IMR-90 (cell line): Measurements from ENCODE around the gene NDUFV3. TPM values are rescaled to one million over a fixed set of nuclear protein-coding genes. Genes with fewer than 3 reads are reported as not detected.

Source experiments
- ATAC-seq: fragments of 200-7000 bp; cut with Tn5 transposase; 2 replicates; pipeline ENCODE4 v1.9.1; 2020; ENCODE audit warnings: low read depth, mild to moderate bottlenecking, moderate library complexity
- BruUV-seq: library from RNA; stranded (reverse); fragments of 400-500 nt; replicated peaks from 2 replicates; lab custom pipeline; 2021; lab: Mats Ljungman, UMichigan
- CTCF ChIA-PET: fragments of 300-600 bp; formaldehyde crosslinking; extraction: SDS; loops from one replicate; lab custom pipeline; 2021; ENCODE audit warnings: antibody characterized with exemption; lab: Yijun Ruan, JAX
- POLR2A ChIA-PET: fragments of 300-600 bp; sonication (Branson Sonifier 250); formaldehyde crosslinking; loops from one replicate; lab custom pipeline; 2022; ENCODE audit warnings: antibody characterized with exemption; ENCODE audit not compliant: unreplicated experiment; lab: Charles Lee
- DNase-seq: peaks from one replicate; pipeline ENCODE4 v3.0.0; 2013
- H2AFZ ChIP-seq: replicated peaks from 2 replicates; pipeline ENCODE3; 2013; ENCODE audit warnings: low read length, mild to moderate bottlenecking; ENCODE audit not compliant: poor library complexity
- H2AK5ac ChIP-seq: 2 replicates; pipeline ENCODE4 v1.6.1; 2013; ENCODE audit warnings: low read depth, low read length, inconsistent platforms
- H2AK9ac ChIP-seq: replicated peaks from 2 replicates; pipeline ENCODE3; 2013; ENCODE audit warnings: mild to moderate bottlenecking, low read depth, low read length, moderate library complexity; ENCODE audit not compliant: poor library complexity
- H2BK120ac ChIP-seq: 2 replicates; pipeline ENCODE4 v1.6.1; 2013; ENCODE audit warnings: low read depth, low read length, inconsistent platforms
- H2BK15ac ChIP-seq: 3 replicates; pipeline ENCODE4 v1.6.1; 2013; ENCODE audit warnings: low read depth, low read length, inconsistent platforms
- H2BK20ac ChIP-seq: 2 replicates; pipeline ENCODE4 v1.6.1; 2013; ENCODE audit warnings: low read depth, mild to moderate bottlenecking, inconsistent platforms, low read length, moderate library complexity
- H2BK5ac ChIP-seq: 2 replicates; pipeline ENCODE4 v1.6.1; 2013; ENCODE audit warnings: mild to moderate bottlenecking, low read depth, low read length, inconsistent platforms; ENCODE audit not compliant: poor library complexity, severe bottlenecking
- H3K14ac ChIP-seq: replicated peaks from 2 replicates; pipeline ENCODE4 v1.6.1; 2013; ENCODE audit warnings: low read depth, low read length, inconsistent platforms
- H3K18ac ChIP-seq: 2 replicates; pipeline ENCODE4 v1.6.1; 2013; ENCODE audit warnings: low read depth, low read length, control low read depth
- H3K23ac ChIP-seq: 2 replicates; pipeline ENCODE4 v1.6.1; 2013; ENCODE audit warnings: low read depth, low read length, inconsistent platforms
- H3K27ac ChIP-seq: 2 replicates; pipeline ENCODE4 v1.5.1; 2013; ENCODE audit warnings: mild to moderate bottlenecking, control low read depth, low read length; ENCODE audit not compliant: insufficient read depth
- H3K27me3 ChIP-seq: 2 replicates; pipeline ENCODE4 v1.6.1; 2013; ENCODE audit warnings: low read length; ENCODE audit not compliant: control insufficient read depth, insufficient read depth
- H3K36me3 ChIP-seq: 2 replicates; pipeline ENCODE4 v1.6.1; 2013; ENCODE audit warnings: low read length, mixed read lengths; ENCODE audit not compliant: control insufficient read depth, insufficient read depth
- H3K4ac ChIP-seq: 2 replicates; pipeline ENCODE4 v1.6.1; 2013; ENCODE audit warnings: low read depth, low read length, inconsistent platforms
- H3K4me1 ChIP-seq: 2 replicates; pipeline ENCODE4 v1.6.1; 2013; ENCODE audit warnings: low read length, mixed read lengths; ENCODE audit not compliant: control insufficient read depth, insufficient read depth
- H3K4me2 ChIP-seq: 2 replicates; pipeline ENCODE4 v1.6.1; 2013; ENCODE audit warnings: low read depth, mild to moderate bottlenecking, control low read depth, low read length, moderate library complexity
- H3K4me3 ChIP-seq: 2 replicates; pipeline ENCODE4 v1.5.1; 2013; ENCODE audit warnings: low read depth, mild to moderate bottlenecking, control low read depth, low read length, moderate library complexity; ENCODE audit not compliant: insufficient read depth
- H3K56ac ChIP-seq: 2 replicates; pipeline ENCODE4 v1.6.1; 2013; ENCODE audit warnings: low read length, inconsistent platforms; ENCODE audit not compliant: insufficient read depth; ENCODE audit errors: extremely low read depth
- H3K79me1 ChIP-seq, 2 experiments: 2 replicates each; pipeline ENCODE4 v1.6.1; 2013; ENCODE audit warnings: low read length in 2 of 2, inconsistent platforms in 1 of 2, low read depth in 1 of 2
- H3K9ac ChIP-seq: 2 replicates; pipeline ENCODE4 v1.6.1; 2013; ENCODE audit warnings: low read depth, low read length, control low read depth
- H3K9me1 ChIP-seq: 2 replicates; pipeline ENCODE4 v1.6.1; 2013; ENCODE audit warnings: low read length, inconsistent platforms; ENCODE audit not compliant: insufficient read depth
- H3K9me3 ChIP-seq: 2 replicates; pipeline ENCODE4 v1.6.1; 2013; ENCODE audit warnings: low read length; ENCODE audit not compliant: control insufficient read depth, insufficient read depth
- H4K20me1 ChIP-seq: 2 replicates; pipeline ENCODE4 v1.6.1; 2013; ENCODE audit warnings: low read length, inconsistent platforms; ENCODE audit not compliant: insufficient read depth
- H4K5ac ChIP-seq: 2 replicates; pipeline ENCODE4 v1.6.1; 2013; ENCODE audit warnings: mild to moderate bottlenecking, low read depth, low read length, control low read depth
- H4K8ac ChIP-seq, 2 experiments: 2 replicates each; pipeline ENCODE4 v1.6.1; 2013; ENCODE audit warnings: low read depth in 2 of 2, low read length in 2 of 2, control low read depth in 1 of 2, inconsistent platforms in 1 of 2
- H4K91ac ChIP-seq: 2 replicates; pipeline ENCODE4 v1.6.1; 2013; ENCODE audit warnings: low read depth, low read length, inconsistent platforms; ENCODE audit not compliant: insufficient read depth
- BHLHE40 ChIP-seq: fragments of 150-350 bp; IDR thresholded peaks from 2 replicates; pipeline ENCODE4 v1.6.1; 2016; ENCODE audit warnings: mild to moderate bottlenecking, low read depth, low read length
- CEBPB ChIP-seq: IDR thresholded peaks from 2 replicates; pipeline ENCODE4 v1.6.1; 2012; ENCODE audit warnings: low read depth, low read length, improper control_type of control experiment
- CHD1 ChIP-seq: IDR thresholded peaks from 2 replicates; pipeline ENCODE4 v1.6.1; 2012; ENCODE audit warnings: low read depth, low read length, improper control_type of control experiment
- FOS ChIP-seq: fragments of 150-350 bp; IDR thresholded peaks from 2 replicates; pipeline ENCODE4 v1.6.1; 2016; ENCODE audit warnings: low read depth, low read length
- MAFK ChIP-seq: IDR thresholded peaks from 2 replicates; pipeline ENCODE4 v1.6.1; 2012; ENCODE audit warnings: low read depth, low read length, improper control_type of control experiment
- MAZ ChIP-seq: IDR thresholded peaks from 2 replicates; pipeline ENCODE4 v1.6.1; 2012; ENCODE audit warnings: low read depth, mild to moderate bottlenecking, low read length, improper control_type of control experiment, moderate library complexity, borderline replicate concordance
- MXI1 ChIP-seq: IDR thresholded peaks from 2 replicates; pipeline ENCODE4 v1.6.1; 2012; ENCODE audit warnings: low read depth, mild to moderate bottlenecking, low read length, moderate library complexity, borderline replicate concordance
- NFE2L2 ChIP-seq: fragments of 150-350 bp; IDR thresholded peaks from 2 replicates; pipeline ENCODE4 v1.6.1; 2016; ENCODE audit warnings: low read depth, mild to moderate bottlenecking, low read length
- POLR2A ChIP-seq: IDR thresholded peaks from 2 replicates; pipeline ENCODE4 v1.6.1; 2012; ENCODE audit warnings: mild to moderate bottlenecking, low read depth, low read length
- RAD21 ChIP-seq: IDR thresholded peaks from 2 replicates; pipeline ENCODE4 v1.6.1; 2012; ENCODE audit warnings: low read length, improper control_type of control experiment
- RCOR1 ChIP-seq: IDR thresholded peaks from 2 replicates; pipeline ENCODE4 v1.6.1; 2012; ENCODE audit warnings: mild to moderate bottlenecking, low read length, improper control_type of control experiment; ENCODE audit not compliant: insufficient replicate concordance
- RFX5 ChIP-seq: IDR thresholded peaks from 2 replicates; pipeline ENCODE4 v1.8.0; 2012; ENCODE audit warnings: low read depth, mild to moderate bottlenecking, low read length, moderate library complexity
- SMC3 ChIP-seq: fragments of 150-350 bp; IDR thresholded peaks from 2 replicates; pipeline ENCODE4 v1.6.1; 2016; ENCODE audit warnings: low read depth, mild to moderate bottlenecking, antibody characterized with exemption, low read length, moderate library complexity
- WGBS, 2 experiments: methylation state at CpG; one replicate each; pipeline versions ENCODE4 v1.1.5 to v1.1.7; 2013; ENCODE audit warnings: missing lambda C conversion rate in 2 of 2; ENCODE audit not compliant: insufficient read length in 1 of 2; ENCODE audit errors: extremely low coverage in 2 of 2; 5-methylcytosine and 5-hydroxymethylcytosine counted together
- dilution Hi-C: fragments of 300-500 bp; cut with HindIII; formaldehyde crosslinking; loops from one replicate; pipeline ENCODE4 v1.14.3; 2018; ENCODE audit warnings: low sequenced_read_pairs; ENCODE audit not compliant: unreplicated experiment
- in situ Hi-C: fragments of 300-500 bp; cut with MboI; formaldehyde crosslinking; loops from 3 replicates; pipeline ENCODE4 v1.14.3; 2019; ENCODE audit warnings: low sequenced_read_pairs, inconsistent platforms, mixed read lengths
- intact Hi-C: fragments of 100-400 bp; cut with micrococcal nuclease; formaldehyde crosslinking; loops from 2 replicates; pipeline ENCODE4 v1.10.0; 2022
- polyA plus RNA-seq, 3 experiments: library from polyadenylated mRNA; depleted of rRNA; stranded (reverse); fragments of >200 nt; gene quantifications; 2 replicates each; pipeline ENCODE4 v1.2.3, GENCODE V29; 2012; ENCODE audit warnings: low replicate concordance in 1 of 3
- total RNA-seq: library from RNA; depleted of rRNA; stranded (reverse); fragments of >200 nt; gene quantifications from 2 replicates; pipeline ENCODE4 v1.2.3, GENCODE V29; 2012
- TF ChIP-seq, protein P1 (sequence below): conservative IDR thresholded peaks from 2 replicates; pipeline ENCODE4 v1.5.1; 2012; ENCODE audit warnings: mild to moderate bottlenecking, low read depth, low read length, improper control_type of control experiment
- TF ChIP-seq, protein P2 (sequence below): fragments of 150-350 bp; IDR thresholded peaks from 2 replicates; pipeline ENCODE4 v1.6.1; 2016; ENCODE audit warnings: low read depth, mild to moderate bottlenecking, low read length, moderate library complexity, borderline replicate concordance
- TF ChIP-seq, protein P3 (sequence below): fragments of 150-350 bp; IDR thresholded peaks from 2 replicates; pipeline ENCODE4 v1.6.1; 2017; ENCODE audit warnings: mild to moderate bottlenecking, antibody characterized with exemption, low read length, low read depth

The NDUFV3 gene
- total and polyA plus RNA-seq, 2 of the 4 experiments (the other 2 are of a cell fraction) = 38.5 to 55.6 TPM

DNA sequence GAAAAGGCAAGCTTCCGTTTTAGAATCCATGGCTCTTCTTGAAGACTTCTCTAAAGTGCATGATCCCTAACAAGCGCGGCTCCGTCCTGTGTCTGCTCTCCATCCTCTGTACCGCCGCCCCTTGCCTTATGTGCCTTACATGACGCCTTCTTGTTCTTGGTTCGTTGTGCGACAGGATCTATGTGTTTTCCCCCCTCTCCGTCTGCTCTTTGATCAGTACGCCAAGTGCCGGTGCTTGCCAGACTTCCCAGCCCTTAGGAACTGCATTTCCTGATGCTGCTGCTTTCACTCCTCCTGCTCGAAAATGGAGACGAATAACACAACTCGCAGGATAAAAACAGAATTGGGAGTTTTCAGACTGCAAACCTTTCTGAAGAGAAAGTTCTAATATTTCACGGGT is 13.1 kb downstream of the NDUFV3 start:
- CTCF ChIA-PET = no interaction called here
- no peak overlapping the region for H2BK20ac ChIP-seq
- no peak overlapping the region for H3K23ac ChIP-seq
- H3K4me1 ChIP-seq = no peaks in the 10 kb centered on the region
- H2AK5ac ChIP-seq = no peak overlapping the region
- H4K5ac ChIP-seq = no peak overlapping the region
- H3K9ac ChIP-seq = no peak overlapping the region
- H3K36me3 ChIP-seq = peaks cover 47% of the 10 kb centered on the region
- 99% methylated on average over 10 of the region's 16 CpGs; no CpG with 5 or more reads in 1 of the 2 experiments for WGBS, 2 experiments
- H3K27ac ChIP-seq = no peak overlapping the region
- H4K91ac ChIP-seq = no peak overlapping the region
- H2BK15ac ChIP-seq = no peak overlapping the region
- dilution Hi-C loops = no loop called here
- intact Hi-C loops = no loop called here
- BruUV-seq = no TSS peak
- H3K4ac ChIP-seq = no peak overlapping the region
- peaks cover 10% of the 10 kb centered on the region; the same call in 1 of the 2 replicates for H4K20me1 ChIP-seq
- H3K9me3 ChIP-seq = no peaks in the 10 kb centered on the region
- peaks cover 8 to 30% of the 10 kb centered on the region in 2 experiments for H3K79me1 ChIP-seq
- H3K4me2 ChIP-seq = no peak overlapping the region
- H2BK120ac ChIP-seq = no peak overlapping the region
- H3K27me3 ChIP-seq = no peaks in the 10 kb centered on the region
- no peak overlapping the region for H3K56ac ChIP-seq
- no peak overlapping the region for H2AFZ ChIP-seq
- DNase-seq = no peak
- POLR2A ChIA-PET = no interaction called here
- no peak overlapping the region for H2BK5ac ChIP-seq
- H4K8ac ChIP-seq = no peak overlapping the region
- no peak for ATAC-seq
- H3K18ac ChIP-seq = no peak overlapping the region
- H3K14ac ChIP-seq = no peak overlapping the region
- peaks cover 2% of the 10 kb centered on the region; the same call in 1 of the 2 replicates for H3K9me1 ChIP-seq
- no peak overlapping the region for H3K4me3 ChIP-seq
- TF ChIP-seq RFX5 = no peak
- TF ChIP-seq, protein P1, sequence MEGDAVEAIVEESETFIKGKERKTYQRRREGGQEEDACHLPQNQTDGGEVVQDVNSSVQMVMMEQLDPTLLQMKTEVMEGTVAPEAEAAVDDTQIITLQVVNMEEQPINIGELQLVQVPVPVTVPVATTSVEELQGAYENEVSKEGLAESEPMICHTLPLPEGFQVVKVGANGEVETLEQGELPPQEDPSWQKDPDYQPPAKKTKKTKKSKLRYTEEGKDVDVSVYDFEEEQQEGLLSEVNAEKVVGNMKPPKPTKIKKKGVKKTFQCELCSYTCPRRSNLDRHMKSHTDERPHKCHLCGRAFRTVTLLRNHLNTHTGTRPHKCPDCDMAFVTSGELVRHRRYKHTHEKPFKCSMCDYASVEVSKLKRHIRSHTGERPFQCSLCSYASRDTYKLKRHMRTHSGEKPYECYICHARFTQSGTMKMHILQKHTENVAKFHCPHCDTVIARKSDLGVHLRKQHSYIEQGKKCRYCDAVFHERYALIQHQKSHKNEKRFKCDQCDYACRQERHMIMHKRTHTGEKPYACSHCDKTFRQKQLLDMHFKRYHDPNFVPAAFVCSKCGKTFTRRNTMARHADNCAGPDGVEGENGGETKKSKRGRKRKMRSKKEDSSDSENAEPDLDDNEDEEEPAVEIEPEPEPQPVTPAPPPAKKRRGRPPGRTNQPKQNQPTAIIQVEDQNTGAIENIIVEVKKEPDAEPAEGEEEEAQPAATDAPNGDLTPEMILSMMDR = no peak
- no peak for TF ChIP-seq CEBPB
- TF ChIP-seq RCOR1 = no peak
- no peak for TF ChIP-seq POLR2A
- TF ChIP-seq NFE2L2 = no peak
- no peak for TF ChIP-seq MXI1
- TF ChIP-seq BHLHE40 = no peak
- no peak for TF ChIP-seq FOS
- TF ChIP-seq, protein P2, sequence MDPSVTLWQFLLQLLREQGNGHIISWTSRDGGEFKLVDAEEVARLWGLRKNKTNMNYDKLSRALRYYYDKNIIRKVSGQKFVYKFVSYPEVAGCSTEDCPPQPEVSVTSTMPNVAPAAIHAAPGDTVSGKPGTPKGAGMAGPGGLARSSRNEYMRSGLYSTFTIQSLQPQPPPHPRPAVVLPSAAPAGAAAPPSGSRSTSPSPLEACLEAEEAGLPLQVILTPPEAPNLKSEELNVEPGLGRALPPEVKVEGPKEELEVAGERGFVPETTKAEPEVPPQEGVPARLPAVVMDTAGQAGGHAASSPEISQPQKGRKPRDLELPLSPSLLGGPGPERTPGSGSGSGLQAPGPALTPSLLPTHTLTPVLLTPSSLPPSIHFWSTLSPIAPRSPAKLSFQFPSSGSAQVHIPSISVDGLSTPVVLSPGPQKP = no peak
- no peak for TF ChIP-seq SMC3
- TF ChIP-seq CHD1 = no peak
- TF ChIP-seq, protein P3, sequence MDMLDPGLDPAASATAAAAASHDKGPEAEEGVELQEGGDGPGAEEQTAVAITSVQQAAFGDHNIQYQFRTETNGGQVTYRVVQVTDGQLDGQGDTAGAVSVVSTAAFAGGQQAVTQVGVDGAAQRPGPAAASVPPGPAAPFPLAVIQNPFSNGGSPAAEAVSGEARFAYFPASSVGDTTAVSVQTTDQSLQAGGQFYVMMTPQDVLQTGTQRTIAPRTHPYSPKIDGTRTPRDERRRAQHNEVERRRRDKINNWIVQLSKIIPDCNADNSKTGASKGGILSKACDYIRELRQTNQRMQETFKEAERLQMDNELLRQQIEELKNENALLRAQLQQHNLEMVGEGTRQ = no peak
- TF ChIP-seq RAD21 = no peak
- no peak for TF ChIP-seq MAZ
- TF ChIP-seq MAFK = no peak
- H2AK9ac ChIP-seq = no peak overlapping the region
- in situ Hi-C loops = no loop called here
